ENCODE results near the gene FIG4.

- TF ChIP-seq CTCF (IDR thresholded peaks at IDR 0.05; ENCODE audit: poor library complexity) (no peak), EZH2 (IDR thresholded peaks at IDR 0.05; ENCODE audit: borderline replicate concordance) (no peak)
Measured at GRCh38 chr6:109821428-109821827, 130.3 kb downstream of the FIG4 start.
